ENCODE data around the gene POLR3A.

Gene POLR3A

DNA sequence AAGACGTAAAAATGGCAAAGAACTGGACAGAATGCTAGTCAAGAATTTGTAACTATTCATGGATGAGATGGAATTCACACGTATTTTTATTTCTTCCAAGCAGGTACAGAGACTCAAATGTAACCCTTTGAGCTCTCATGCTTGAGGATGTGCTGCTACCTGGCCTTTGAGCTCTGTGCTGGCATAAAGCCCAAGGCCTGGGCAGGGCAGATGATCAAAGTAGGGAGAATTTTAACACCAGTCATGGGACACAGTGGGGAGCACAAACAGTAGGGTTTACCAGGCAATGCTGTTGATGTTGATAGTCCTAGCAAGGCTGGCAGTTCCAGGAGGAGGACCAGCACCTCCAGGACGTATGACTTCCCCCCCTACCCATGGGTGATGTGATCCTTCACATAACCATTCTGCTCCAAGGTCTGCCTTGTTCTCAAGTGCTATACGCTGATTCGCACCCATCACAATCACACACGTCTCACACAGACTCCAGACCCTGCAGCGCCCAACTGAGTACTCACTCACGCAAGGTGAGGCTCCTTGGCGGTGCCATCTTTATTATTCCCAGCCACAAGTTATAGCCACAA lies 54.1 kb downstream of the POLR3A start:
- TF ChIP-seq JUND (IDR thresholded peaks at IDR 0.05; ENCODE audit: low read depth) = no peak
- in situ Hi-C loops (cut with HindIII; ENCODE audit: low pct_unique_long_range_greater_than_20kb, low sequenced_read_pairs) = no loop called here
- DNase-seq (ENCODE audit: low read depth in 1 of 2, low spot score in 1 of 2) = no peak

DNA sequence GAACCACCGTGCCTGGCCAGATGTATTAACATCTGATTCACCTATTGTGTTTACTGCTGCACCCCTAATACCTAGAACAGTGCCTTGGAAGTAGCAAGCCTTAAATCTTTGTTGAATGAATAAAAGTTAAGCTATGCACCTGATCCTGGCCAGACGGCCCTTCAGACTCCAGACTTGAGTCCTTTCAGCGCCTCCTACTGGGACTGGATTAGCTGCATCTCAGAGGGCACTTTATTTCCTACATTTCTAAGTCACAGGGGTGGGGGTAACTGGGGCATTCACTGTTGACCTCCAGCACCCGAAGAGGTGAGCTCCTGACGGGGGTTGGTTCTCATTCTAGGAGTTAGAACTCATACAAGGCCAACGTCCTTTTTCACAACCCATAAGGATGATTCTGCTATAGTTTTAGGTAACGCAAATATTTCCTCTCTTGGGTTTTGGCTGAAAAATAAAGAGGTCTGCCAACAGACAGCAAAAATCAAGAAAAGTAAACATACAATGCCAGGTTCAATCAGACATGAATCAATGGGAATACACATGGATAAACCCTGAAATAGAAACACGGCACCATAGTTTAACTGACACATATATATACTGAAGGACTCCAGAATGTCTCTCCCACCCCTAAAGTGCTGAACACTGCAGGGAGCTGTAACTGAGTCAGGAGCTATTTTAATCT lies 54.8 kb downstream of the POLR3A start:
- DNase-seq (ENCODE audit: low read depth in 1 of 2, low spot score in 1 of 2) = peak in 1 of 2 experiments; percentile 71
- in situ Hi-C loops (cut with HindIII; ENCODE audit: low pct_unique_long_range_greater_than_20kb, low sequenced_read_pairs) = no loop called here
- no peak for TF ChIP-seq JUND (IDR thresholded peaks at IDR 0.05; ENCODE audit: low read depth)

DNA sequence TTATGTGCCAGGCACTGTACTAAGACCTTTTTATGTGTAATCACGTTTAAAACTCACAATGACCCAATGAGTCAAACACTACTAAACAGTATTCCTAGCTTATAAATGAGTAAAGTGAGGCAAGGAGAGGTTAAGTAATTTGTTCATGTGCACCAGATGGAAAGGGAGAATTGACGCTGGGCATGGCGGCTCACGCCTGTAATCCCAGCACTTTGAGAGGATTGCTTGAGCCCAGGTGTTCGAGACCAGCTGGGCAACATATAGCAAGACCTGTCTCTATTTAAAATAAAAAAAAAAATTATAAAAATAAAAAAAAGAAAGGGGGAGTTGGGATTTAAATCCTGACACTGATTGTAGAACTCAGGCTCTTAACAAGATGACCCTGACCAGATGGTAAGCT lies 56.0 kb downstream of the POLR3A start:
- DNase-seq (ENCODE audit: low read depth in 1 of 2, low spot score in 1 of 2) = no peak

DNA sequence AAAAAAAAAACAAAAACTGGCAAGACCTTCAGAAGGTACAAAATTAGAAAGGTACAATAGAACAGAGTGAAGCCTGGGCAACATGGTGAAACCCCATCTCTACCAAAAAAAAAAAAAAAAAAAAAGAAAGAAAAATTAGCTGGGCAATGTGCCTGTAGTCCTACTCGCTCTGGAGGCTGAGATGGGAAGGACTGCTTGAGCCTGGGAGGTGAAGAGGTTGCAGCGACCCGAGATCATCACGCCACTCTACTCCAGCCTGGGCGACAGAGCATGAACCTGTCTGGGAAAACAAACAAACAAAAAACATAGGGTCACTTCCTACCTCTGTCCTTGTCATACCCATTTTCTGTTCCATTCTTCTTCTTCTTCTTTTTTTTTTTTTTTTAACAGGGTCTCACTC lies 57.2 kb downstream of the POLR3A start:
- in situ Hi-C loops (cut with HindIII; ENCODE audit: low pct_unique_long_range_greater_than_20kb, low sequenced_read_pairs) = no loop called here
- no peak for TF ChIP-seq JUND (IDR thresholded peaks at IDR 0.05; ENCODE audit: low read depth)
- peak in 1 of 2 experiments; percentile 37 for DNase-seq (ENCODE audit: low read depth in 1 of 2, low spot score in 1 of 2)

More for the DNA sequence above, 56.0 kb downstream of the POLR3A start:
- in situ Hi-C loops (cut with HindIII; ENCODE audit: low pct_unique_long_range_greater_than_20kb, low sequenced_read_pairs) = no loop called here
- no peak for TF ChIP-seq JUND (IDR thresholded peaks at IDR 0.05; ENCODE audit: low read depth)

DNA sequence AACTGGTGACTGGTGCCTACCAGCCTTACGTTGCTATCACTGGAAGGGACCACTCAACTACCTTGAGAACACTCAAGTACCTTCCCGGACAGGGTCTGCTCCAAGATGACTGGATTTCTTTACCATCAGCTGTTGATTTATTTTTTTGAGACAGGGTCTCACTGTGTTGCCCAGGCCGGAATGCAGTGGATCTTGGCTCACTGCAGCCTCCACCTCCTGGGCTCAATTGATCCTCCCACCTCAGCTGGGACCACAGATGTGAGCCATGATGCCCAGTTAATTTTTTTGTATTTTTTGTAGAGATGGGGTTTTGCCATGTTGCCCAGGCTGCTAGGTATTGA lies 57.5 kb downstream of the POLR3A start:
- no peak for DNase-seq (ENCODE audit: low read depth in 1 of 2, low spot score in 1 of 2)
- in situ Hi-C loops (cut with HindIII; ENCODE audit: low pct_unique_long_range_greater_than_20kb, low sequenced_read_pairs) = no loop called here
- TF ChIP-seq JUND (IDR thresholded peaks at IDR 0.05; ENCODE audit: low read depth) = no peak

DNA sequence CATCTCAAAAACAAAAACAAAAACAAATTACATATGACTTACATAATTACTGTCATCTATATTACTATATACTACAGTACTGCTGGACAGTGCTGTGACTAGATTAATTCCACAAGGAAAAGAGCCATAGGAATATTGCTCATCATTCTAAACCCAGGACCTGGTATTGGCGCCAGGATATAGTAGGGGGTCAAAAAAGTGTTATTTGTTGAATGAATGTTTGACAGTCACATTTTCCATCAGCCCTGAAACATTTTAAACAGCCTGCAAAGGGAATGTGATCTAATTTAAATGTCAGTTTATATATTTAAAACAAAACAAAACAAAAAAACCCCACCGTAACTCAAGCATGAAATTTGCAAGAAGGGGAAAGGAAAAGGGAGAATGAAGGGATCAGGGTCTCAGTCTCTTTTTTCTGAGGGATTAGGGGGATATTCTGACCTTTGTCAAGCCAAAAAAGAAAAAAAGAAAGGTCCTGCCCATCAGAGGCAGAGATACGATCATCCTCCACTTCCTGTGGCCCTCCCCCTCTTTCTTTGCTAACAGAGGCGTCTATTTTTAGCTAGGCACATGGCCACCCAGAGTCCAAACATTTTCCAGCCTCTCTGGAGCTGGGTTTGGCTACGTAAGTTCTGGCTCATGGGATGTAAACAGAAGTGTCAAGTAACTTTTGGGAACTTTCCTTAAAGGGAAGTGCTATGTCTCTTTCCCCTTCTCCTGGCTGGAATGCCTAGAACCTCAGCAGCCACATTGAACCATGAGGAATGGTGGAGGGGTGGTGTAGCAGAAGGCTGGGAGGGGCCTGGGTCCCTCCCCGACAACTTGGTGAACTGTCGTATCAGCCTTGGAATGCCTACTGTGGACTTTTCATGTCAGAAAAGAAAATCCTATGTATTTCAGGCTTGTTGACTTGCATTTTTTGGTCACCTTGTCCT lies 58.2 kb downstream of the POLR3A start:
- no peak for TF ChIP-seq JUND (IDR thresholded peaks at IDR 0.05; ENCODE audit: low read depth)
- in situ Hi-C loops (cut with HindIII; ENCODE audit: low pct_unique_long_range_greater_than_20kb, low sequenced_read_pairs) = no loop called here
- DNase-seq (ENCODE audit: low read depth in 1 of 2, low spot score in 1 of 2) = peak; percentile 43 to 86

DNA sequence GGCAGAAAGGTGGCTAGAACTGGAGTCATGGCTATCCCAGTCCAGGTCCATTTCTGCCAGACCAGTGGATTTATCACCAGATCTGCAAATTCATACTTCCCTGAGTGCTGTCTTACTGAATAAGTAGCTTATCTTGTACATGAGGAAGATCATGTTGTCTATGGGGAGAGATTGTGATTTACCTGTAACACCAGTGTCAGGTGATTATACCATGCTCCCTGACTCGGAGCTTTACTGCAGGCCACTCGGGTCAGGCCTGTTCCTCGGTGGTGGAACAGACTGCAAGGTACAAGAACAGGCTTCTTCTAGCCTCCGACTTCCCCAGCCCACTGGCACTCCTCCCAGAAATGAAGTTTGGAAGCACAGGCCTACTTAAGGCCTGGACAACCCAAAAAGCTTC lies 60.2 kb downstream of the POLR3A start:
- no peak for DNase-seq (ENCODE audit: low read depth in 1 of 2, low spot score in 1 of 2)
- TF ChIP-seq JUND (IDR thresholded peaks at IDR 0.05; ENCODE audit: low read depth) = no peak
- in situ Hi-C loops (cut with HindIII; ENCODE audit: low pct_unique_long_range_greater_than_20kb, low sequenced_read_pairs) = no loop called here

DNA sequence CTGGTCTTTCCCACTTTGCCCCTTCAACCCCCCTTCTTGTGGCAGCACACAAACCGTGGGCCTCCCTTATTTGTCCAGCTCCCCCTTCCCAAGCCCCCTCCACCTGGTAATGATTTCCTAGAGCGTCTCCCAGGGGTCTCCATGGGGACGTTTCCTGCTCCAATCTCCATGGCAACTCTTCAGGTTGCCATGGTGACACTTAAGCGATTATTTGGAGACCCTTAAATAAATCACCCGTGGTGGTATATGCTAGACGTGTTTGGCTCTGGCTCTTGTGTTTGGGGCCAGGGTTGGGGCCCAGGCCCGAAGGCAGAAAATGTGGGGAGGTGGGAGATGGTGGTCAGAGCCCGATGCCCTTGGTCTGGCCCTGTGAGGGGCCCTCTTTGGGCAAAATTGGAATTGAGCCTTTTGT lies 61.7 kb downstream of the POLR3A start:
- DNase-seq (ENCODE audit: low read depth in 1 of 2, low spot score in 1 of 2) = no peak
- in situ Hi-C loops (cut with HindIII; ENCODE audit: low pct_unique_long_range_greater_than_20kb, low sequenced_read_pairs) = no loop called here
- no peak for TF ChIP-seq JUND (IDR thresholded peaks at IDR 0.05; ENCODE audit: low read depth)

DNA sequence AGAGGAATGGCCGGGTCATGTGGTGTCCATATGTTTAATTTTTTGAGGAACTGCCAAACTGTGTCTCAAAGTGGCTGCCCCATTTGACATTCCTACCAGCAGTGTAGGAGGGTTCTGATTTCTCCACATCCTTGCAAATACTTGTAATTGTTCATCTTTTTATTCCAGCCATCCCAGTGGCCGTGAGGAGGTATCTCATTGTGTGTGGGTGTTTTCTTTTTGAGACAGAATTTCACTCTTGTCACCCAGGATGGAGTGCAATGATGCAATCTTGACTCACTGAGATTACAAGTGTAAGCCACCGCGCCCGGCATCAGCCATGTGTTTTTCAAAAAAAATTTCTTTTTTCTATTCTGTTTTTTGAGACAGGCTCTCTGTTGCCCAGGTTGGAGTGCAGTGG lies 64.0 kb downstream of the POLR3A start:
- in situ Hi-C loops (cut with HindIII; ENCODE audit: low pct_unique_long_range_greater_than_20kb, low sequenced_read_pairs) = no loop called here
- DNase-seq (ENCODE audit: low read depth in 1 of 2, low spot score in 1 of 2) = no peak
- no peak for TF ChIP-seq JUND (IDR thresholded peaks at IDR 0.05; ENCODE audit: low read depth)

DNA sequence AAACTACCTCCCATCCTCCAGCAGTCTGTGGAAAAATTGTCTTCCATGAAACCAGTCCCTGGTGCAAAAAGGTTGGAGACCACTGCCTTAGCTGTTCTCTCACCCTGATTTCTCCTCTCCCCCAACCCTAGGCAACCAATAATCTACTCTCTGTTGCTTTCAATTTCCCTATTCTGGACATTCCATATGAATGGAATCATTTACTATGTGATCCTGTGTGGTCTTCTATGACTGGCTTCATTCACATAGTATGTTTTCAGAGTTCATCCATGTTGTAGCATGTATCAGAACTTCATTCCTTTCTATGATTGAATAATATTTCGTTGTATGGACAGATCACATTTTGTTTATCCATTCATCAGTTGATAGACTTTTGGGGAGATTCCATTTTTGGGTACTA lies 64.5 kb downstream of the POLR3A start:
- DNase-seq (ENCODE audit: low read depth in 1 of 2, low spot score in 1 of 2) = no peak
- in situ Hi-C loops (cut with HindIII; ENCODE audit: low pct_unique_long_range_greater_than_20kb, low sequenced_read_pairs) = no loop called here
- no peak for TF ChIP-seq JUND (IDR thresholded peaks at IDR 0.05; ENCODE audit: low read depth)

DNA sequence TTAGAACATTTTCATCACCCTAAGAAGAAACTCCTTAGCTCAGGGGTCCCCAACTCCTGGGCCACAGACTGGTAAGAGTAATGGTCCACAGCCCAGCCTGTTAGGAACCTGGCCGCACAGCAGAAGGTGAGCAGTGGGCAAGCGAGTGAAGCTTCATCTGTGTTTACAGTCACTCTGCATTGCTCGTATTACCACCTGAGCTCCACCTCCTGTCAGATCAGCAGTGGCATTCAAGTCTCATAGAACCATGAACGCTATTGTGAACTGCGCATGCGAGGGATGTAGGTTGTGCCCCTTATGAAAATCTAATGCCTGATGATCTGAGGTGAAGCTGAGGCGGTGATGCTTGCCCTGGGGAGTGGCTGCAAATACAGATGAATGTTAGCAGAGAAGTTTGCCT lies 65.4 kb downstream of the POLR3A start:
- no peak for DNase-seq (ENCODE audit: low read depth in 1 of 2, low spot score in 1 of 2)
- no peak for TF ChIP-seq JUND (IDR thresholded peaks at IDR 0.05; ENCODE audit: low read depth)
- in situ Hi-C loops (cut with HindIII; ENCODE audit: low pct_unique_long_range_greater_than_20kb, low sequenced_read_pairs) = no loop called here

DNA sequence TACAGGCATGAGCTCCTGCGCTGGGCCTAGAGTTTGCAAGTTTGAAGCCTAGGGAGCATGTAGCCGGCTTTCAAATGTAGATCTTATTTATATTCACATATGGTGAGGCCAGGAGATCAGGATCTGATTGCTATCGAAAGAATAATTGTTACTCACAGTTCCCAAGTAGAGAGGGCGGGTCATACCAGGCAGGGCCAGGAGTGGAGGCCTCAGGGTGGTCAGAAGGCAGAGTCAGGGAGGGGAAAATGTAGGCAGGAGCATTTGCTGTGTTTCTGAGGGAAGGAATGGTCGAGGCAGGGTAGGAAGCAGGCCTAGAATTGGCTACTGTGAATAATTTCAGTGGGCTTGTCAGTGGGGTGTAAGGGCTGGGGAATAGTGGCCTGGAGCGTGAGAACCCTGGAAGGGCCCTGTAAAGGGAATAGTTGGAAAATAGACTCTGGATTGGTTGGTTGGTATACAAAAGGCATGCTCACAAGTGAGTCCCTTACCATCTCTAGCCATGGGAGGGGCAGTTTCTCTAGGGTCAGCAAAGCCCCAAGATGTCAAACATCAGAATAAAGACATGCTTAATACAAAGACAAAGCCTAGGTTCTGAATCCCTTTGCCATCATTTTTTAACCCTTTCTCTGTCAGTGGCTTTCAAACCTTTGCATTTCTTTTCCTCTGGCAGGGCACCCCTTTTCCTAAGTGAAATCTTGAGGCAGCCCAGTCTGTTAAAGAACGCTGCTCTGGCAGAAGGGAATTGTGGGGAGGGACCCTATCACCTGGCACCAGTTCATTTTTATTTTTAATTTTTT lies 66.8 kb downstream of the POLR3A start:
- no peak for DNase-seq (ENCODE audit: low read depth in 1 of 2, low spot score in 1 of 2)
- in situ Hi-C loops (cut with HindIII; ENCODE audit: low pct_unique_long_range_greater_than_20kb, low sequenced_read_pairs) = no loop called here
- TF ChIP-seq JUND (IDR thresholded peaks at IDR 0.05; ENCODE audit: low read depth) = no peak
